Sigmoid colon (tissue), 4 donors: ENCODE measurements around the gene YTHDF1.

Source experiments
- CTCF ChIP-seq, 4 experiments: fragments of 450-650 bp in 3 of 4; fragments of 200-600 bp in 1 of 4; IDR thresholded peaks; one replicate each; pipeline ENCODE4 v1.5.1; 2016 to 2019; ENCODE audit warnings: antibody characterized with exemption in 4 of 4, mild to moderate bottlenecking in 3 of 4, moderate library complexity in 2 of 4
- EP300 ChIP-seq, 4 donors: sonication (generic); formaldehyde crosslinking; IDR thresholded peaks; one replicate each; pipeline ENCODE4 v1.6.1; 2017; ENCODE audit warnings: antibody characterized with exemption in 4 of 4
- POLR2A ChIP-seq, 2 donors: fragments of 450-650 bp; IDR thresholded peaks; one replicate each; pipeline ENCODE4 v1.6.1; 2016; ENCODE audit warnings: antibody characterized with exemption in 2 of 2, mild to moderate bottlenecking in 2 of 2, moderate library complexity in 2 of 2
- POLR2AphosphoS5 ChIP-seq, 4 donors: sonication (generic); formaldehyde crosslinking; IDR thresholded peaks; one replicate each; pipeline ENCODE4 v1.6.1; 2017; ENCODE audit warnings: antibody characterized with exemption in 4 of 4

- TF ChIP-seq CTCF (IDR thresholded peaks at IDR 0.05) (no peak), POLR2A (IDR thresholded peaks at IDR 0.05) (no peak), POLR2AphosphoS5 (IDR thresholded peaks at IDR 0.05) (no peak), EP300 (IDR thresholded peaks at IDR 0.05) (no peak)
These were observed 28.5 kb upstream of the YTHDF1 start for GRCh38 chr20:63244468-63244867.
